ENCODE data around the gene PACS1.

- no peak for TF ChIP-seq EZH2 (optimal IDR thresholded peaks at IDR 0.05; ENCODE audit: low read depth, low read length)
- no peak for TF ChIP-seq EZH2phosphoT487 (IDR thresholded peaks at IDR 0.05; ENCODE audit: low read length)
- peak; percentile 35 for TF ChIP-seq CTCF (IDR thresholded peaks at IDR 0.05; ENCODE audit: low read length)
These were observed 953 bp upstream of the PACS1 start for GRCh38 chr11:66068923-66069714.

All from MM.1S (cell line).